GM18867 (cell line): ENCODE results near the gene ZNF219.

Source experiments
- ATAC-seq: cut with Tn5 transposase; IDR thresholded peaks from one replicate; pipeline ENCODE4 v1.9.1; 2021; ENCODE audit warnings: mild to moderate bottlenecking, moderate library complexity; ENCODE audit not compliant: unreplicated experiment

The ZNF219 gene

GRCh38 chr14:21070083-21070609 is 28.3 kb downstream of the ZNF219 start, which contains the start of gene ARHGEF40:
ARHGEF40 (plus strand) TSS chr14:21070304; CDS start chr14:21070397, 93 bp downstream.
- no peak for ATAC-seq

DNA sequence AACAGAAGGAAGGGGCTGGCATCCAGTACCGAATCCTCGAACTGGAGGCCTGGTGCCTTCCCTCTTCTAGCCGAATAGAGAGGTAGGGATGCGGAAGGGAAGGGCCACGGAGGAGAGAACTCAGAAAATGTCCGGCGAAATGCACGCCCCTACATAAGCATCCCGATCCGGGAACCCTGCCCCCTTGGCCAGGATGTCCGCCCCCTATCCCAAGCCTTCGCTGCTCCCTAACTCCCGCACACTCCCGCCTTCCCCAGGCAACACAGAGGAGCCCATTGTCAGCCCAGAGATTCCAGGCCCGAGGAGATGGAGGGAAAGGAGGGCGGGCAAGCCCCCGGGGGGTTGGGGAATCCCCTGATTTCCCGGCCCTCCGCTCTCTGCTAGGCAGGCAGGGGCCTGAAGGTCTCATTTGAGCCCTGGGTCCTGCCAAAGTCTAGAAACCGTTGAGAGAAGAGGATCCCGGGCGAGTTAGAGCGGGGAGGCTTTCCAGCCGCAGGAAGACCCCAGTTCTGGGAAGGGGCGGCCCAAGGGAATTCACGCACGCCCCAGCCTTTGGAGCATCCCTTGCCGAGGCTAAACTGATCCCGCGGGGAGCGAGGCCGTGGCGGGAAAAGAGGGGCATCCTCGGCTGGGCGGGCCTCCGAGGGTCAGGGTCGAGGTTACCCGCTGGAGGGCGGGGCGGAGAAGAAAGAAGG is 28.9 kb downstream of the ZNF219 start:
- no peak for ATAC-seq

GRCh38 chr14:21068521-21069387 is 29.7 kb downstream of the ZNF219 start:
- no peak for ATAC-seq

GRCh38 chr14:21066882-21067502 is 31.5 kb downstream of the ZNF219 start:
- ATAC-seq, result no peak

- no peak for ATAC-seq
Observed at GRCh38 chr14:21063479-21063878, 35.0 kb downstream of the ZNF219 start.

DNA sequence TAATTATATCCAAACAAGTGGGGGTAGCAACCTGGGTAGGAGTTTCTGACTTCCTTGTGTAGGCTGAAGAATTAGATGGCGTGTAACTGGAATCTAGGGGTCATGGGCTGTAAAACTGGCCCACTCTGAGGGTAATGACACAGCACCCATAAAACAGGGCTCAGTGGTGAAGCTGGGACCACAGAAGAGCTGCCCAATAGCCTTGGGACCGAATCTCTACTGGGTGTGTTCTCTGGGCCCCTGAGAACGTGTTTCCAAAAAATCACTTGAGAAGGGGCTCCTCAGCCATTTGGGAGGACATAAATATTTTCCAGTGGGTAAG is 37.1 kb downstream of the ZNF219 start:
- no peak for ATAC-seq

- ATAC-seq, result no peak
Observed at GRCh38 chr14:21060614-21061346, 37.7 kb downstream of the ZNF219 start.

DNA sequence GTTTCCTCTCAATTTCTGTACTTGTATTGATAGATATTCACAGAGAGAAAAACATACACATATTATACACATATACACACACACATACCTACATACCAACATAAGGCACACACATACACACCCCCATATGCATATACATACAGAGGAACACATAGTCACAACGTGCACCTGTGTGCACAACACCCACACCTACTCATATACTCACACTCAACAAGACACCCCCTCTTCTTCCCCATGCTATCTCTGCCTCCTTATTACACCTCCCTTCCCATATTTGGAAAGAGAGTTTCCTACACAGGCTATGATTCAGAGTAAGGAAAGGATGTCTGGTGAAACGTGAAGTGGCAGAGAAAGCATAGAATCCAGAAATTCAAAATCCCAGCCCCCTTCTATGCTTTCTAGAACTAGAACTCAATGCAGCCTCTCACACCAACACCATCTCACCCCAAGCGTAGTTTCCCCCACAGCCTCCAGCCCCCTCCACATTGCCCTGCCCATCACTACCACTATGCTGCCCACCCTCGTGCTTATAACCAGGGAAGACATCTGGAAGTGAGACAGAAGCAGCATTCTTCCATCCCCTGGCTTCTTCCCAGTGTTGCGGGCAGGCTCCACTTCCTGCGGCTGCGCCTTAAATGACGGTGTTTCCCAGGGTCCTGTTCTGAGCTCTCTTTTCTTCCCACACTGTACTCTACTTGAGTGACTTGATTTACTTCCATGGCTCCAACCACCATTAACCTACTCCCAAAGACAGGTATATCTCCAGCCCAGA is 38.4 kb downstream of the ZNF219 start:
- ATAC-seq, result no peak

DNA sequence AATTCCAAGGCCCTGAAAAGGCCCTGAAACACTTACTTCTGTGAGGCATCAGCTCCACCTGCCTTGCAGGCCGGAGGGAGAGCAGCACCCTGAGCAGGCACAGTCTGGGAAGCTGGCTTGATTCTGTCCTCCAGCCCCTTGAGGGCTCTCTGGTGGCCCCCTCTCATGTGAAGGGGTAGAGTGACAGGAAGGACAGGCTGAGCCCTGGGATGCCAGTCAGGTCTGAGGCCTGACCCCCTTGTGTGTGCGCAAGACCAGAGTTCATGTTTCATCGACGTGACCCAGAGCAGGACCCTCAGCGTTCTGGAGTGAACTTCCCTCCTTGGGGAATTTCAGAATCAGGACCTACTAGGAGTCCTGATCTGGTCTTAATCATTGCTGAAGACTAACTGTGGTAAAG is 39.6 kb downstream of the ZNF219 start:
- ATAC-seq, result no peak

GRCh38 chr14:21057803-21058675 is 40.4 kb downstream of the ZNF219 start, which contains the start of gene RNASE8:
RNASE8 (plus strand) TSS chr14:21057822; CDS start chr14:21057893, 71 bp downstream.
- ATAC-seq, result no peak

GRCh38 chr14:21056520-21057163 is 41.8 kb downstream of the ZNF219 start:
- no peak for ATAC-seq

GRCh38 chr14:21055432-21056117 is 42.9 kb downstream of the ZNF219 start:
- ATAC-seq, result no peak

DNA sequence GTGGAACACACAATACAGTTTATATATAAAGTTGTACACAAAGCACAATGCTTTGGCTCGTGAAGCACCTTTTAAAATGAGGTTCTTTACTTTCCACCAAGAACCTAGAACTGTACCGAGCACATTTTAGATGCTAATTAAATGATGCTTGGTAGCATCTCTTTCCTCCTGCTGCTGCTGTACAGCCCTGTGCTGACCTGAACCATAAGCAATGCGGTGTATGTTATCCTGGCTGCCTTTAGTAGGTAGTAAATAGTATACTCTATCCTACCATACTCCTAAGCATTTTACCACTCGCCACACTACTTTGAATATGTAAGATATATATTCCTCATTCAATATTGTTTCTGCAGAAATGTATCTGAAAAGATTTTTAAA is 43.7 kb downstream of the ZNF219 start:
- ATAC-seq, result no peak

DNA sequence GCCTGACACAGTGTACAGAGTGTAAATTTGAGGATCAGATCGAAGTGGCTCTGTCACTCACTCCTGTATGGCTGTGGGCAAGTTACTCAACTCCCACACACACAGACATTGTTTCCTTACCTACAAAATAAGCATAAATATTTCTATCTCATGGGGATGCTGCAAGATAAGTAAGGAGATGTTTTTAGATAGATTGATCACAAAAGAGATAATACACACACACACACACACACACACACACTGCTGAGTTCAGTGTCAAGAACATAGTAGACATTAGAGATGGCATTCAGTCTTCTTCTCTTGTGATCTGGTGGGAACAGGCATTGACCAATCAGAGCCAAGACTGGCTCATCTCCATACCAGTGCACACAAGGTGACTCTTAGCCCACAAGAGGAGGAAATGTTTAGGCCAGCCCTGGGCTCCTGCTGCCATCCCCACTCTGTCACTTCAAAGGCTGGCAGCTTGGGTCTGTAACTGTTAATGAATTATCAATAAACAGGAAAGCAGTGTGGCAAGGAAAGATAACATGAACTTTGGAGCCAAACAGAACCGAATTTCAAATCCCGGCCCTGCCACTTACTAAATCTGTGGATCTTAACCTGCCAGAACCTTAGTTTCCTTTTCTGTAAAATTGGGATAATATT is 44.2 kb downstream of the ZNF219 start:
- no peak for ATAC-seq

- ATAC-seq, result no peak
Observed at GRCh38 chr14:21053184-21054122, 45.0 kb downstream of the ZNF219 start.

DNA sequence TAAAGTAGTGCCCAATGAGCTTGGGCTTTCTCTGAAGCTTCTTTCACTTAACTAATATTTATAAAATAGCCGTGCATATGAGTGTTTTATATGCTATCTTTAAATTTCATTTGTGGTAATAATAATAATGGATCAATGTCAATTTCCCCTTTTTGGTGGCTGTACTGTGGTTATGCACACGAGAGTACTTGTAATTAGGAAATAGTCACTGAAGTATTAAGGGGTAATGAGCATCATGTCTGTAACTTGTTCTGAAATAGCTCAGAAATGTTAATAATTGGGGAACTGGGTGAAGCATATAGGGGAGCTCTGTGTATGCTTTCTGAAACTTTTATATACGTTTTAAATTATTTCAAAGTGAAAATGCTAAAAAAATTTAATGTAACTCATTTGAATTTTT is 47.9 kb downstream of the ZNF219 start:
- ATAC-seq, result no peak
